CD4-positive, alpha-beta T cell (primary cell): ENCODE measurements around the gene ACVR1. TPM values are rescaled to one million over a fixed set of nuclear protein-coding genes. Genes with fewer than 3 reads are reported as not detected.

Experiments used
- ATAC-seq: fragments of 200-7000 bp; cut with Tn5 transposase; one replicate; pipeline ENCODE4 v1.10.0; 2022; ENCODE audit warnings: mild to moderate bottlenecking; ENCODE audit not compliant: poor library complexity
- CTCF ChIA-PET: fragments of 350-600 bp; sonication (Branson Sonifier 250); formaldehyde crosslinking; loops from one replicate; lab custom pipeline; 2021; ENCODE audit warnings: antibody characterized with exemption, inconsistent platforms; lab: Charles Lee
- POLR2A ChIA-PET: fragments of 350-600 bp; sonication (Branson Sonifier 250); formaldehyde crosslinking; loops from one replicate; lab custom pipeline; 2021; ENCODE audit warnings: antibody characterized with exemption, inconsistent platforms; lab: Charles Lee
- DNase-seq, 14 experiments: peaks; one replicate each; pipeline ENCODE4 v3.0.0-alpha.2; 2013 to 2020; ENCODE audit warnings: mixed read lengths in 2 of 14
- H3K27ac ChIP-seq, 2 donors: one replicate each; pipeline versions ENCODE4 v1.5.1 to v1.7.0; 2013; ENCODE audit warnings: low read length in 2 of 2, low read depth in 1 of 2, mild to moderate bottlenecking in 1 of 2
- H3K27me3 ChIP-seq, 2 experiments: 1 replicate in 1 of 2; 2 replicates in 1 of 2; pipeline versions ENCODE4 v1.6.1 to v1.7.0; 2013; ENCODE audit warnings: low read length in 2 of 2, control low read depth in 1 of 2, mild to moderate bottlenecking in 1 of 2, moderate library complexity in 1 of 2; ENCODE audit not compliant: insufficient read depth in 2 of 2, control insufficient read depth in 1 of 2
- H3K36me3 ChIP-seq: one replicate; pipeline ENCODE4 v1.6.1; 2013; ENCODE audit warnings: low read length, control low read depth; ENCODE audit not compliant: insufficient read depth
- H3K4me1 ChIP-seq: one replicate; pipeline ENCODE4 v1.6.1; 2013; ENCODE audit warnings: low read length, control low read depth; ENCODE audit not compliant: insufficient read depth
- H3K4me3 ChIP-seq: one replicate; pipeline ENCODE4 v1.5.1; 2013; ENCODE audit warnings: mild to moderate bottlenecking, low read length, moderate library complexity
- H3K9me3 ChIP-seq, 2 experiments: 1 replicate in 1 of 2; 2 replicates in 1 of 2; pipeline versions ENCODE4 v1.6.1 to v1.7.0; 2013; ENCODE audit warnings: low read length in 2 of 2, mild to moderate bottlenecking in 2 of 2, control low read depth in 1 of 2, moderate library complexity in 1 of 2; ENCODE audit not compliant: control insufficient read depth in 1 of 2, insufficient read depth in 1 of 2
- H3K27ac Mint-ChIP-seq: one replicate; pipeline ENCODE4 v1.8.0; 2020; ENCODE audit warnings: mixed read lengths
- H3K27me3 Mint-ChIP-seq: one replicate; pipeline ENCODE4 v1.8.0; 2021; ENCODE audit warnings: mixed read lengths
- H3K36me3 Mint-ChIP-seq: one replicate; pipeline ENCODE4 v1.8.0; 2021; ENCODE audit warnings: low read depth, mixed read lengths
- H3K4me1 Mint-ChIP-seq: one replicate; pipeline ENCODE4 v1.8.0; 2021; ENCODE audit warnings: low read depth, mixed read lengths
- H3K4me3 Mint-ChIP-seq: one replicate; pipeline ENCODE4 v1.8.0; 2020; ENCODE audit warnings: mild to moderate bottlenecking, mixed read lengths
- H3K9me3 Mint-ChIP-seq: one replicate; pipeline ENCODE4 v1.8.0; 2020; ENCODE audit warnings: mixed read lengths
- intact Hi-C, 2 experiments: fragments of 100-400 bp; cut with DNase I in 1 of 2; cut with micrococcal nuclease in 1 of 2; formaldehyde crosslinking; loops; one replicate each; pipeline versions ENCODE4 v1.15.1 to v1.9.0; 2023 to 2025; cut with DNase I, micrococcal nuclease
- total RNA-seq, 174 experiments: library from RNA in 2 of 174; stranded (reverse) in 2 of 174; gene quantifications; one replicate each; pipeline ENCODE4 v1.2.3 and lab custom pipeline; 2021 to 2026
- TF ChIP-seq, protein P1 (sequence below): fragments of 200-600 bp; IDR thresholded peaks from one replicate; pipeline ENCODE4 v1.8.0; 2022; ENCODE audit warnings: antibody characterized with exemption, mild to moderate bottlenecking

ACVR1 gene
- total RNA-seq, 2 experiments from 2014 or later: 14.3 to 16.7 TPM

- H3K36me3 ChIP-seq: no peaks in the 10 kb centered on the region
- ChIA-PET POLR2A (interaction anchor here (0.6 to 7.1 kb wide), 12 partner anchors 10 to 567 kb away, joined by 3 to 83 read pairs (median 4); partner anchors contain the start of genes ACVR1 and CYTIP), CTCF (interaction anchor here (1.0 to 1.7 kb wide), 5 partner anchors 11 to 596 kb away, joined by 3 to 12 read pairs (median 3); partner anchors contain the start of gene ACVR1)
- peaks cover 74% of the 10 kb centered on the region for H3K4me1 Mint-ChIP-seq
- no peaks in the 10 kb centered on the region for H3K27me3 Mint-ChIP-seq
- peak overlapping the region; percentile 49 to 76 for H3K27ac ChIP-seq
- TF ChIP-seq, protein P1, sequence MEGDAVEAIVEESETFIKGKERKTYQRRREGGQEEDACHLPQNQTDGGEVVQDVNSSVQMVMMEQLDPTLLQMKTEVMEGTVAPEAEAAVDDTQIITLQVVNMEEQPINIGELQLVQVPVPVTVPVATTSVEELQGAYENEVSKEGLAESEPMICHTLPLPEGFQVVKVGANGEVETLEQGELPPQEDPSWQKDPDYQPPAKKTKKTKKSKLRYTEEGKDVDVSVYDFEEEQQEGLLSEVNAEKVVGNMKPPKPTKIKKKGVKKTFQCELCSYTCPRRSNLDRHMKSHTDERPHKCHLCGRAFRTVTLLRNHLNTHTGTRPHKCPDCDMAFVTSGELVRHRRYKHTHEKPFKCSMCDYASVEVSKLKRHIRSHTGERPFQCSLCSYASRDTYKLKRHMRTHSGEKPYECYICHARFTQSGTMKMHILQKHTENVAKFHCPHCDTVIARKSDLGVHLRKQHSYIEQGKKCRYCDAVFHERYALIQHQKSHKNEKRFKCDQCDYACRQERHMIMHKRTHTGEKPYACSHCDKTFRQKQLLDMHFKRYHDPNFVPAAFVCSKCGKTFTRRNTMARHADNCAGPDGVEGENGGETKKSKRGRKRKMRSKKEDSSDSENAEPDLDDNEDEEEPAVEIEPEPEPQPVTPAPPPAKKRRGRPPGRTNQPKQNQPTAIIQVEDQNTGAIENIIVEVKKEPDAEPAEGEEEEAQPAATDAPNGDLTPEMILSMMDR: no peak
- peak overlapping the region; percentile 55 for H3K4me3 Mint-ChIP-seq
- intact Hi-C loops: loop anchor here (2.0 to 10.0 kb wide), 5 partner anchors 22 to 1574 kb away; partner anchors contain the start of genes ACVR1 (in 1 of the 2) and WDSUB1 (in 1 of the 2)
- H3K27ac Mint-ChIP-seq: peak overlapping the region; percentile 85
- H3K4me1 ChIP-seq: peaks cover 63% of the 10 kb centered on the region
- peak in 13 of 14 experiments; percentile 33 to 73 (median 47) for DNase-seq
- H3K9me3 ChIP-seq: no peaks in the 10 kb centered on the region
- H3K4me3 ChIP-seq: peak overlapping the region; percentile 24
- no peaks in the 10 kb centered on the region for H3K36me3 Mint-ChIP-seq
- H3K27me3 ChIP-seq: no peaks in the 10 kb centered on the region
- peak; percentile 62 for ATAC-seq
- H3K9me3 Mint-ChIP-seq: no peaks in the 10 kb centered on the region
Measured at GRCh38 chr2:157898591-157898996, 22.5 kb upstream of the ACVR1 start.

- Mint-ChIP-seq H3K36me3 (no peaks in the 10 kb centered on the region), H3K27me3 (no peaks in the 10 kb centered on the region), H3K4me3 (peak overlapping the region; percentile 82), H3K4me1 (peaks cover 87% of the 10 kb centered on the region), H3K9me3 (no peaks in the 10 kb centered on the region), H3K27ac (peak overlapping the region; percentile 85)
- Histone ChIP-seq H3K4me1 (peaks cover 69% of the 10 kb centered on the region), H3K4me3 (peak overlapping the region; percentile 42), H3K27me3 (no peaks in the 10 kb centered on the region), H3K36me3 (no peaks in the 10 kb centered on the region), H3K27ac (peak overlapping the region; percentile 74 to 76), H3K9me3 (no peaks in the 10 kb centered on the region)
- intact Hi-C loops: loop anchor here (10.0 kb wide), 4 partner anchors 113 to 1573 kb away; partner anchors contain the start of gene WDSUB1 (in 1 of the 2)
- POLR2A ChIA-PET: interaction anchor here (0.7 to 7.1 kb wide), 9 partner anchors 11 to 1001 kb away, joined by 3 to 83 read pairs (median 4); partner anchors contain the start of genes ACVR1 and CYTIP
- TF ChIP-seq, protein P1: no peak
- DNase-seq (peak in 12 of 14 experiments; percentile 13 to 79 (median 32)), ATAC-seq (peak; percentile 62)
- CTCF ChIA-PET: interaction anchor here (1.0 to 1.5 kb wide), 2 partner anchors 21 to 26 kb away, joined by 4 read pairs; no protein-coding TSS in a partner anchor
Measured at GRCh38 chr2:157897106-157897971, 21.2 kb upstream of the ACVR1 start.

- no peaks in the 10 kb centered on the region for H3K9me3 ChIP-seq
- H3K27ac Mint-ChIP-seq: peak overlapping the region; percentile 85
- H3K4me1 ChIP-seq: peaks cover 69% of the 10 kb centered on the region
- ChIA-PET CTCF (interaction anchor here (1.7 kb wide), 1 partner anchor 19 kb away, joined by 12 read pairs; the partner anchor contains the start of gene ACVR1), POLR2A (interaction anchor here (0.6 to 7.1 kb wide), 5 partner anchors 16 to 464 kb away, joined by 3 to 83 read pairs (median 3); partner anchors contain the start of gene ACVR1)
- peak overlapping the region in 1 of 2 donors; percentile 68 for H3K27ac ChIP-seq
- no peaks in the 10 kb centered on the region for H3K36me3 Mint-ChIP-seq
- no peaks in the 10 kb centered on the region for H3K27me3 ChIP-seq
- peaks cover 93% of the 10 kb centered on the region for H3K4me1 Mint-ChIP-seq
- intact Hi-C loops: loop anchor here (2.0 to 10.0 kb wide), 5 partner anchors 19 to 1571 kb away; partner anchors contain the start of genes ACVR1 (in 1 of the 2) and WDSUB1 (in 1 of the 2)
- no peaks in the 10 kb centered on the region for H3K36me3 ChIP-seq
- DNase-seq (peak in 4 of 14 experiments; percentile 38 to 55 (median 44)), ATAC-seq (no peak)
- H3K4me3 Mint-ChIP-seq: no peak overlapping the region
- TF ChIP-seq, protein P1: no peak
- H3K4me3 ChIP-seq: no peak overlapping the region
- H3K27me3 Mint-ChIP-seq: no peaks in the 10 kb centered on the region
- H3K9me3 Mint-ChIP-seq: no peaks in the 10 kb centered on the region
Measured at GRCh38 chr2:157895531-157895930, 19.4 kb upstream of the ACVR1 start.
